Naive thymus-derived CD4-positive, alpha-beta T cell (primary cell): ENCODE measurements around the gene CLEC12A. TPM values are rescaled to one million over a fixed set of nuclear protein-coding genes. Genes with fewer than 3 reads are reported as not detected.

Experiments
- ATAC-seq: fragments of 150-1000 bp; cut with Tn5 transposase; 2 replicates; pipeline ENCODE4 v1.10.0; 2021; ENCODE audit warnings: mild to moderate bottlenecking, moderate library complexity
- CTCF ChIA-PET: fragments of 350-600 bp; sonication (Branson Sonifier 250); formaldehyde crosslinking; loops from one replicate; lab custom pipeline; 2021; ENCODE audit warnings: antibody characterized with exemption; lab: Charles Lee
- POLR2A ChIA-PET: fragments of 350-600 bp; sonication (Branson Sonifier 250); formaldehyde crosslinking; loops from one replicate; lab custom pipeline; 2021; ENCODE audit warnings: antibody characterized with exemption, inconsistent platforms; lab: Charles Lee
- DNase-seq, 9 donors: peaks; one replicate each; pipeline versions ENCODE4 v3.0.0 to v3.0.0-alpha.2; 2020 to 2022; ENCODE audit warnings: mixed read lengths in 1 of 9
- H3K27ac ChIP-seq: one replicate; pipeline ENCODE4 v1.7.0; 2013; ENCODE audit warnings: mild to moderate bottlenecking, low read depth, low read length, moderate library complexity
- H3K27me3 ChIP-seq, 2 donors: one replicate each; pipeline ENCODE4 v1.7.0; 2013; ENCODE audit warnings: low read length in 2 of 2, mild to moderate bottlenecking in 2 of 2, moderate library complexity in 2 of 2; ENCODE audit not compliant: control insufficient read depth in 2 of 2, insufficient read depth in 2 of 2
- H3K36me3 ChIP-seq, 3 experiments: 1 replicate in 2 of 3; 2 replicates in 1 of 3; pipeline ENCODE4 v1.7.0; 2013; ENCODE audit warnings: low read length in 3 of 3, mild to moderate bottlenecking in 3 of 3, moderate library complexity in 1 of 3; ENCODE audit not compliant: insufficient read depth in 3 of 3, control insufficient read depth in 2 of 3
- H3K4me1 ChIP-seq, 2 donors: one replicate each; pipeline ENCODE4 v1.7.0; 2013; ENCODE audit warnings: low read length in 2 of 2, mild to moderate bottlenecking in 2 of 2, moderate library complexity in 1 of 2; ENCODE audit not compliant: control insufficient read depth in 2 of 2, insufficient read depth in 2 of 2
- H3K4me3 ChIP-seq: 2 replicates; pipeline ENCODE4 v1.7.0; 2013; ENCODE audit warnings: mild to moderate bottlenecking, low read length
- H3K9me3 ChIP-seq, 3 experiments: 1 replicate in 2 of 3; 2 replicates in 1 of 3; pipeline ENCODE4 v1.7.0; 2013; ENCODE audit warnings: low read length in 3 of 3; ENCODE audit not compliant: control insufficient read depth in 2 of 3
- H3K27ac Mint-ChIP-seq, 9 donors: one replicate each; pipeline ENCODE4 v1.8.0; 2020 to 2022; ENCODE audit warnings: mixed read lengths in 9 of 9, mild to moderate bottlenecking in 8 of 9, moderate library complexity in 5 of 9, inconsistent platforms in 2 of 9
- H3K27me3 Mint-ChIP-seq, 5 donors: one replicate each; pipeline ENCODE4 v1.8.0; 2021 to 2022; ENCODE audit warnings: mixed read lengths in 5 of 5, mild to moderate bottlenecking in 1 of 5
- H3K36me3 Mint-ChIP-seq, 5 donors: one replicate each; pipeline ENCODE4 v1.8.0; 2020 to 2022; ENCODE audit warnings: mixed read lengths in 5 of 5, mild to moderate bottlenecking in 3 of 5, inconsistent platforms in 1 of 5
- H3K4me1 Mint-ChIP-seq, 7 donors: one replicate each; pipeline ENCODE4 v1.8.0; 2020 to 2022; ENCODE audit warnings: mixed read lengths in 7 of 7, mild to moderate bottlenecking in 3 of 7, inconsistent platforms in 1 of 7
- H3K4me3 Mint-ChIP-seq, 10 donors: one replicate each; pipeline ENCODE4 v1.8.0; 2020 to 2022; ENCODE audit warnings: mild to moderate bottlenecking in 10 of 10, mixed read lengths in 10 of 10, moderate library complexity in 6 of 10, inconsistent platforms in 2 of 10
- H3K9me3 Mint-ChIP-seq, 11 donors: one replicate each; pipeline ENCODE4 v1.8.0; 2020 to 2022; ENCODE audit warnings: mixed read lengths in 11 of 11, mild to moderate bottlenecking in 4 of 11, inconsistent platforms in 1 of 11, moderate library complexity in 1 of 11
- intact Hi-C, 2 donors: fragments of 100-400 bp; cut with micrococcal nuclease; formaldehyde crosslinking; loops; one replicate each; pipeline ENCODE4 v1.15.1; 2023
- polyA plus RNA-seq, 2 donors: library from polyadenylated mRNA; unstranded; fragments of 300-500 nt; fragmentation: Illumina TruSeq; gene quantifications; one replicate each; pipeline ENCODE4 v1.2.3, GENCODE V29; 2021
- total RNA-seq, 6 experiments: library from RNA in 5 of 6; stranded (reverse) in 5 of 6; gene quantifications; 1 replicate in 5 of 6; 2 replicates in 1 of 6; pipeline ENCODE4 v1.2.3 and lab custom pipeline; 2021 to 2026

CLEC12A gene
- total and polyA plus RNA-seq, 7 experiments from 2014 or later: 0.31 to 47.8 (median 3.7) TPM; not detected in 3

DNA sequence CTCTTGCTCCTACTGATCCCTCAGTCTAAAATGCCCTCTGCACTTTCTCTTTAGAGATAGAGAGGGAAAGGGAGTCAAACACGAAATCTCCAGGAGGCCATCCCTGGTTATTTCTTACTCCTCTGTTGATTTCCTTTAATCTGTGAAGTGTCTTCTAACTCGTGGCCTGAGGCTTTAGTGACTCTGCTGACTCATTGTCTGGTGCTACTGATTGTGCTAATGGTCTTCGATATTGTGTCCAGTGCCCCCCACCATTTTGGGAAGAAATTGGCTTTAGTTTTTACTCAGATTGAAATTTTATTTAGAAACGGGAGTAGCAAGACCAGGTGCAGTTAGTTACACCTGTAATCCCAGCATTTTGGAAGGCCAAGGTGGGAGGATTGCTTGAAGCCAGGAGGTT lies 60.1 kb downstream of the CLEC12A start:
- intact Hi-C loops: no loop called here
- Mint-ChIP-seq H3K27ac (no peak overlapping the region), H3K36me3 (no peaks in the 10 kb centered on the region), H3K4me1 (no peaks in the 10 kb centered on the region), H3K9me3 (no peaks in the 10 kb centered on the region), H3K27me3 (peaks cover 0 to 24% (median 4%) of the 10 kb centered on the region in 5 donors), H3K4me3 (no peak overlapping the region)
- H3K27ac ChIP-seq: no peak overlapping the region
- ChIA-PET CTCF (no interaction called here), POLR2A (no interaction called here)
- DNase-seq (no peak), ATAC-seq (no peak)
- H3K36me3 ChIP-seq: no peaks in the 10 kb centered on the region
- no peaks in the 10 kb centered on the region for H3K4me1 ChIP-seq
- no peak overlapping the region for H3K4me3 ChIP-seq
- no peaks in the 10 kb centered on the region for H3K27me3 ChIP-seq
- no peaks in the 10 kb centered on the region for H3K9me3 ChIP-seq

DNA sequence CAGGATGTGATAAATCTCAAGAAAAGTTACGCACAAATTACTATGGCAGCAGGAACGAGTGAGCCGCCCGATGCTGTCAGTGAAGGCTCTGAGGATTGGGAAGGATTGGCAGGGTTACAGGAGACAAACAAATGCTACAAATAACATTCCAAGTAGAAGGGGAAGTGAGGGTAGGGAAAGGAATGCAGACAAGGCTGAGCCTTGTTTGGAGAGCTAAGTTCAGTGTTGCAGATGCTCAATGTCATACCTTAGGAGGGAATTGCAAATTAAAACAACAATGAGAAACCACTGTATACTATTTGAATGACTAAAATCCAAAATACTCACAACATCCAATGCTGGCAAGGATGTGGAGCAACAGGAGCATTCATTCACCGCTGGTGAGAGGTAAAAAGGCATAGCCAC lies 60.6 kb downstream of the CLEC12A start:
- no peaks in the 10 kb centered on the region for H3K4me1 Mint-ChIP-seq
- no peaks in the 10 kb centered on the region for H3K9me3 Mint-ChIP-seq
- Histone ChIP-seq H3K27me3 (no peaks in the 10 kb centered on the region), H3K36me3 (no peaks in the 10 kb centered on the region), H3K4me3 (no peak overlapping the region), H3K4me1 (no peaks in the 10 kb centered on the region), H3K27ac (no peak overlapping the region), H3K9me3 (no peaks in the 10 kb centered on the region)
- no peaks in the 10 kb centered on the region for H3K36me3 Mint-ChIP-seq
- ATAC-seq (no peak), DNase-seq (no peak)
- ChIA-PET POLR2A (no interaction called here), CTCF (no interaction called here)
- intact Hi-C loops: no loop called here
- no peak overlapping the region for H3K27ac Mint-ChIP-seq
- H3K4me3 Mint-ChIP-seq: no peak overlapping the region
- H3K27me3 Mint-ChIP-seq: peaks cover 0 to 22% (median 4%) of the 10 kb centered on the region in 5 donors

DNA sequence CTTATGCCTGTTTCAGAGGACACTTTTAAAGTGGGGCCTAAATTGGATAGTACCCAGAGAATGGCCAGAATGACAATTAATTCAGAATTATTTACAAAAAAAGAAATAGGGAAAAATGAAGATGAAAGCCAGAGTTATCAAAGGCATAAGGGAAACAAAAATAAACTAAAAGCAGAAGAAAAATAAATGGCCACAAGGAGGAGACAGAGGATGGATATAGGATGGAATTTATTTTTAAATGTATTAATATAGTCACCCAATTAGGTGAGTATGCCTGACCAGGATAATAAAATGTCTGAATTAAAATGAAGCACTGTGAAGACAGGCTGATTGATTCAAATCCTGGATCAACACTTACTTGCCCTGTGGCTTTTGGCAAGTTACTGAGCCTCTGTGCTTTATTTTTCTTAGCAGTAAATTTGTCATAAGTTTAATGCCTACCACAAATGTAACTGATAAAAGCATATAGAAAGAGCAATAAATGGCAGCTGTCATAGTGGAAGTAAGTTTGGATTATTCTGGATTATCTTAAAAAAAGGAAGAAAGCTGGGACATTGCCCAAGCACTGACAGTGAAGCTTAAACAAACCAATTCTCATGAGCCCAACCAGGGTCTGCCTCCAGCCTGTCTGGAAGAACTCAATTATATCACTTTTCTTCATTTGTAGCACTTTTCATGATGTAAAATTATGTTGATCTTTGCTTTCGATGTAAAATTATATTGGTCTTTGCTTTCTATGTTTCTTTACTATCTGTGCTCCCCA lies 62.8 kb downstream of the CLEC12A start:
- Histone ChIP-seq H3K27me3 (no peaks in the 10 kb centered on the region), H3K36me3 (no peaks in the 10 kb centered on the region), H3K4me1 (no peaks in the 10 kb centered on the region), H3K4me3 (no peak overlapping the region), H3K27ac (no peak overlapping the region), H3K9me3 (no peaks in the 10 kb centered on the region)
- intact Hi-C loops: loop anchor here in 1 of 2 donors (1.0 kb wide), 1 partner anchor 106 kb away; no protein-coding TSS in a partner anchor
- CTCF ChIA-PET: interaction anchor here (0.5 to 0.7 kb wide), 3 partner anchors 9 to 507 kb away, joined by 3 read pairs; no protein-coding TSS in a partner anchor
- H3K36me3 Mint-ChIP-seq: no peaks in the 10 kb centered on the region
- H3K9me3 Mint-ChIP-seq: no peaks in the 10 kb centered on the region
- H3K4me3 Mint-ChIP-seq: no peak overlapping the region
- H3K27me3 Mint-ChIP-seq: peaks cover 0 to 22% (median 4%) of the 10 kb centered on the region in 5 donors
- ATAC-seq (no peak), DNase-seq (no peak)
- no peaks in the 10 kb centered on the region for H3K4me1 Mint-ChIP-seq
- POLR2A ChIA-PET: no interaction called here
- H3K27ac Mint-ChIP-seq: no peak overlapping the region

Other genes with a start within 250 kb of the CLEC12A start
- gene CLECL1, start 238.3 kb upstream of the CLEC12A start, total RNA-seq: 1 to 10 TPM in 2 of 5 experiments, under 1 TPM in 1, not detected in 2; 0.43 to 6.1 (median 2.5) TPM
- gene CLECL1, start 238.3 kb upstream of the CLEC12A start, polyA plus RNA-seq: under 1 TPM; 0.38 to 0.39 TPM
- 100 to 1,000 TPM in 3 of 5 experiments, 10 to 100 TPM in 2; 25.8 to 588 (median 125) TPM for gene CD69, start 210.5 kb upstream of the CLEC12A start, total RNA-seq
- gene CD69, start 210.5 kb upstream of the CLEC12A start, polyA plus RNA-seq: 100 to 1,000 TPM; 113 to 201 TPM
- 10 to 100 TPM in 1 of 5 experiments, 1 to 10 TPM in 2, under 1 TPM in 2; 0.35 to 34.8 (median 1.0) TPM for gene KLRF1, start 143.9 kb upstream of the CLEC12A start, total RNA-seq
- gene KLRF1, start 143.9 kb upstream of the CLEC12A start, polyA plus RNA-seq: 1 to 10 TPM; 1.3 to 1.6 TPM
- gene CLEC2B, start 102.1 kb upstream of the CLEC12A start, total RNA-seq: 10 to 100 TPM; 50.1 to 86.8 (median 73.8) TPM
- 10 to 100 TPM; 22.1 to 61.2 TPM for gene CLEC2B, start 102.1 kb upstream of the CLEC12A start, polyA plus RNA-seq
- not detected for gene KLRF2, start 89.9 kb upstream of the CLEC12A start, total RNA-seq
- gene KLRF2, start 89.9 kb upstream of the CLEC12A start, polyA plus RNA-seq: not detected
- not detected for gene CLEC2A, start 39.0 kb upstream of the CLEC12A start, total RNA-seq
- gene CLEC2A, start 39.0 kb upstream of the CLEC12A start, polyA plus RNA-seq: under 1 TPM in 1 of 2 donors, not detected in 1; 0.22 TPM
- under 1 TPM in 1 of 5 experiments, not detected in 4; 0.91 TPM for gene CLEC1B, start 27.7 kb downstream of the CLEC12A start, total RNA-seq
- not detected for gene CLEC1B, start 27.7 kb downstream of the CLEC12A start, polyA plus RNA-seq
- gene CLEC12B, start 39.2 kb downstream of the CLEC12A start, total RNA-seq: 1 to 10 TPM in 1 of 5 experiments, under 1 TPM in 2, not detected in 2; 0.42 to 7.4 (median 0.87) TPM
- gene CLEC12B, start 39.2 kb downstream of the CLEC12A start, polyA plus RNA-seq: not detected
- under 1 TPM in 2 of 5 experiments, not detected in 3; 0.29 to 0.64 TPM for gene CLEC9A, start 59.3 kb downstream of the CLEC12A start, total RNA-seq
- gene CLEC9A, start 59.3 kb downstream of the CLEC12A start, polyA plus RNA-seq: not detected
- gene CLEC1A, start 127.6 kb downstream of the CLEC12A start, total RNA-seq: 1 to 10 TPM in 1 of 5 experiments, not detected in 4; 1.0 TPM
- gene CLEC1A, start 127.6 kb downstream of the CLEC12A start, polyA plus RNA-seq: not detected
- 100 to 1,000 TPM in 1 of 5 experiments, 10 to 100 TPM in 1, 1 to 10 TPM in 2, not detected in 1; 1.5 to 121 (median 7.2) TPM for gene CLEC7A, start 158.8 kb downstream of the CLEC12A start, total RNA-seq
- not detected for gene CLEC7A, start 158.8 kb downstream of the CLEC12A start, polyA plus RNA-seq
- 1 to 10 TPM in 2 of 5 experiments, not detected in 3; 3.1 to 4.0 TPM for gene OLR1, start 200.7 kb downstream of the CLEC12A start, total RNA-seq
- gene OLR1, start 200.7 kb downstream of the CLEC12A start, polyA plus RNA-seq: not detected
- under 1 TPM in 1 of 5 experiments, not detected in 4; 0.47 TPM for gene TMEM52B, start 207.6 kb downstream of the CLEC12A start, total RNA-seq
- gene TMEM52B, start 207.6 kb downstream of the CLEC12A start, polyA plus RNA-seq: not detected
- 100 to 1,000 TPM in 2 of 5 experiments, 10 to 100 TPM in 2, 1 to 10 TPM in 1; 3.7 to 165 (median 29.4) TPM for gene GABARAPL1, start 241.5 kb downstream of the CLEC12A start, total RNA-seq
- 10 to 100 TPM; 14.7 to 14.9 TPM for gene GABARAPL1, start 241.5 kb downstream of the CLEC12A start, polyA plus RNA-seq